ENCODE data around the gene AIP. TPM values are rescaled to one million over a fixed set of nuclear protein-coding genes. Genes with fewer than 3 reads are reported as not detected.
A peak's percentile ranks its signal among the peaks of the same experiment; 100 is the strongest.

The AIP gene
- total and polyA plus RNA-seq, 2 donors (not counting 1 experiment from before 2014, with no cell fraction given), result 127 to 205 TPM

DNA sequence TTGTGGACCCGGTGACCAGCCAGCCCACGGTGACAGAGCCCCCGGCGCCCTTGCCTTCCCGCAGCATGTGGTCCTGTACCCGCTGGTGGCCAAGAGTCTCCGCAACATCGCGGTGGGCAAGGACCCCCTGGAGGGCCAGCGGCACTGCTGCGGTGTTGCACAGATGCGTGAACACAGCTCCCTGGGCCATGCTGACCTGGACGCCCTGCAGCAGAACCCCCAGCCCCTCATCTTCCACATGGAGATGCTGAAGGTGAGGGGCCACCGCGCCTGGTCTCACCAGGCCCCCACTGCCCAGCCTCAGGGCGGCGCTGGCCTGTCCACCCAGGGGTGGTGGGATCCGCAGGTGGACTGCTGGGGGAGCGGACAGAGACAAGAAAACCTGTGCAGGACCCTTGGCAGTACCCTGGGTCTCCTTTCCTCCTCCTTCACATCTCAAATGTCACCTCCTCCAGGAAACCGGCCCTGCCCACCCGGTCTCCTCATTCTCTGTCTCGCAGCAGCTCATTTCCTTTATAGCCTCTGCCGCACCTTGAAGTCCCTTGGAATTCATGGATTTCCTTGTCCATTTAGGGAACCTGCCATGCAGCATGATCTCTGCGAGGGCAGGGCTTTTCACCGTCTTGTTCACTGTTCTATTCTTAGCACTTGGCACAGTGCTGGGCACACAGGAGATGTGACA, 6.5 kb downstream of the AIP start:
- no peaks in the 10 kb centered on the region for H3K9me3 Mint-ChIP-seq (ENCODE audit: insufficient read depth)
- no peak overlapping the region for H3K27ac ChIP-seq (ENCODE audit: low read length in 2 of 2)

More for the DNA sequence above, 6.5 kb downstream of the AIP start:
- Mint-ChIP-seq H3K4me3 (no peak overlapping the region), H3K27ac (peak overlapping the region; percentile 28), H3K4me1 (peaks cover 38% of the 10 kb centered on the region), H3K27me3 (no peaks in the 10 kb centered on the region)
- Histone ChIP-seq H3K4me3 (ENCODE audit: control extremely low read depth in 1 of 5, extremely low read depth in 1 of 5, insufficient read depth in 1 of 5, low read depth in 2 of 5, low read length in 4 of 5) (no peak overlapping the region), H3K9ac (ENCODE audit: low read length) (no peak overlapping the region), H4K20me1 (ENCODE audit: control insufficient read depth, insufficient read depth, low read length, poor library complexity, severe bottlenecking) (peaks cover 79% of the 10 kb centered on the region), H3K9me3 (ENCODE audit: control extremely low read depth in 1 of 3, control insufficient read depth in 2 of 3, insufficient read depth in 1 of 3, low read length in 2 of 3) (no peaks in the 10 kb centered on the region), H3K4me2 (replicated peaks; ENCODE audit: low read depth, low read length, poor library complexity, severe bottlenecking) (no peak overlapping the region), H3K4me1 (ENCODE audit: control insufficient read depth in 2 of 2, insufficient read depth in 2 of 2, low read length in 2 of 2) (peaks cover 26 to 39% of the 10 kb centered on the region in 2 donors), H2AFZ (ENCODE audit: insufficient read depth, low read depth, low read length, poor library complexity, severe bottlenecking) (no peak overlapping the region), H3K36me3 (replicated peaks in 1 of 2; ENCODE audit: control extremely low read depth in 1 of 2, control insufficient read depth in 1 of 2, extremely low read depth in 1 of 2, insufficient read depth in 2 of 2, low read length in 1 of 2) (peaks cover 0 to 73% of the 10 kb centered on the region in 2 experiments), H3K79me2 (ENCODE audit: control insufficient read depth, insufficient read depth, low read length) (peaks cover 54% of the 10 kb centered on the region), H3K27me3 (replicated peaks in 1 of 4; ENCODE audit: control extremely low read depth in 1 of 4, control insufficient read depth in 3 of 4, insufficient read depth in 4 of 4, low read length in 3 of 4) (no peaks in the 10 kb centered on the region)
- ATAC-seq (ENCODE audit: low read depth) (no peak), DNase-seq (no peak)
- intact Hi-C loops (cut with micrococcal nuclease), result no loop called here
- ChIA-PET CTCF (interaction anchor here (0.6 to 1.7 kb wide), 4 partner anchors 16 to 103 kb away, joined by 3 to 5 read pairs (median 3); partner anchors contain the start of gene PITPNM1), POLR2A (interaction anchor here (0.6 to 1.2 kb wide), 3 partner anchors 88 to 157 kb away, joined by 3 to 5 read pairs (median 3); partner anchors contain the start of gene PPP1CA)
- 90% methylated on average over 25 of the region's 25 CpGs for WGBS (ENCODE audit: insufficient coverage)
- TF ChIP-seq, protein P1, sequence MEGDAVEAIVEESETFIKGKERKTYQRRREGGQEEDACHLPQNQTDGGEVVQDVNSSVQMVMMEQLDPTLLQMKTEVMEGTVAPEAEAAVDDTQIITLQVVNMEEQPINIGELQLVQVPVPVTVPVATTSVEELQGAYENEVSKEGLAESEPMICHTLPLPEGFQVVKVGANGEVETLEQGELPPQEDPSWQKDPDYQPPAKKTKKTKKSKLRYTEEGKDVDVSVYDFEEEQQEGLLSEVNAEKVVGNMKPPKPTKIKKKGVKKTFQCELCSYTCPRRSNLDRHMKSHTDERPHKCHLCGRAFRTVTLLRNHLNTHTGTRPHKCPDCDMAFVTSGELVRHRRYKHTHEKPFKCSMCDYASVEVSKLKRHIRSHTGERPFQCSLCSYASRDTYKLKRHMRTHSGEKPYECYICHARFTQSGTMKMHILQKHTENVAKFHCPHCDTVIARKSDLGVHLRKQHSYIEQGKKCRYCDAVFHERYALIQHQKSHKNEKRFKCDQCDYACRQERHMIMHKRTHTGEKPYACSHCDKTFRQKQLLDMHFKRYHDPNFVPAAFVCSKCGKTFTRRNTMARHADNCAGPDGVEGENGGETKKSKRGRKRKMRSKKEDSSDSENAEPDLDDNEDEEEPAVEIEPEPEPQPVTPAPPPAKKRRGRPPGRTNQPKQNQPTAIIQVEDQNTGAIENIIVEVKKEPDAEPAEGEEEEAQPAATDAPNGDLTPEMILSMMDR (IDR thresholded peaks at IDR 0.05), result no peak
- TF ChIP-seq EZH2 (IDR thresholded peaks at IDR 0.05; ENCODE audit: borderline replicate concordance, insufficient read depth, low read depth, low read length, poor library complexity, severe bottlenecking), result no peak
